Chondrocyte (in vitro differentiated cells): Measurements from ENCODE around the gene COL1A1. TPM values are rescaled to one million over a fixed set of nuclear protein-coding genes. Genes with fewer than 3 reads are reported as not detected.

Experiments used
- DNase-seq: peaks from one replicate; pipeline ENCODE4 v3.0.0; 2021; ENCODE audit warnings: mixed read lengths, low spot score
- H3K27ac Mint-ChIP-seq: one replicate; pipeline ENCODE4 v1.8.0; 2021; ENCODE audit warnings: mild to moderate bottlenecking, moderate library complexity, mixed read lengths; ENCODE audit not compliant: unreplicated experiment
- H3K27me3 Mint-ChIP-seq: 2 replicates; pipeline ENCODE4 v1.8.0; 2021; ENCODE audit warnings: low read depth, mixed read lengths
- H3K36me3 Mint-ChIP-seq: 2 replicates; pipeline ENCODE4 v1.8.0; 2021; ENCODE audit warnings: low read depth, mixed read lengths
- H3K4me1 Mint-ChIP-seq: 2 replicates; pipeline ENCODE4 v1.8.0; 2021; ENCODE audit warnings: low read depth, mild to moderate bottlenecking, mixed read lengths
- H3K4me3 Mint-ChIP-seq: one replicate; pipeline ENCODE4 v1.8.0; 2021; ENCODE audit warnings: mild to moderate bottlenecking, moderate library complexity, mixed read lengths; ENCODE audit not compliant: unreplicated experiment
- H3K9me3 Mint-ChIP-seq: 2 replicates; pipeline ENCODE4 v1.8.0; 2021; ENCODE audit warnings: low read depth, mixed read lengths
- CTCF ChIP-seq: fragments of 200-600 bp; sonication (generic); IDR thresholded peaks from 2 replicates; pipeline ENCODE4 v1.5.0; 2021; ENCODE audit warnings: antibody characterized with exemption, mild to moderate bottlenecking, moderate library complexity
- total RNA-seq: library from RNA; stranded (reverse); gene quantifications from 3 replicates; pipeline ENCODE4 v1.2.1, GENCODE V29; 2021

Gene COL1A1
- total RNA-seq, 1 donor from 2014 or later = 35,333 TPM

DNA sequence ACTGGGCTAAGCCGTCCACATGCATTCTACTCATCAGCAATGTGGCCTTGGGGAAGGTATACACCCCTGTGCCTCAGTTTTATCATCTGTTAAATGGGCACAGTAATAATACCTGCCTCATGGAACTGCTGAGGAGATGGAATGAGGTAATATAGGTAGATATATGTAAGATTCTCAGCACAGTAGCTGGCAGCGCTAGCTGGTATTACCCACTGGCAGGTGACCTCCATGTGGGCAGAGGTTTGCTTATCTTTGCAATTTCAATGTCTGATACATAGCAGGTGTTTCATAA, 36.8 kb downstream of the COL1A1 start:
- no peaks in the 10 kb centered on the region for H3K9me3 Mint-ChIP-seq
- no peak for TF ChIP-seq CTCF
- H3K27ac Mint-ChIP-seq = no peak overlapping the region
- peaks cover 28% of the 10 kb centered on the region for H3K4me1 Mint-ChIP-seq
- no peaks in the 10 kb centered on the region for H3K36me3 Mint-ChIP-seq
- H3K27me3 Mint-ChIP-seq = no peaks in the 10 kb centered on the region
- no peak for DNase-seq
- H3K4me3 Mint-ChIP-seq = no peak overlapping the region

DNA sequence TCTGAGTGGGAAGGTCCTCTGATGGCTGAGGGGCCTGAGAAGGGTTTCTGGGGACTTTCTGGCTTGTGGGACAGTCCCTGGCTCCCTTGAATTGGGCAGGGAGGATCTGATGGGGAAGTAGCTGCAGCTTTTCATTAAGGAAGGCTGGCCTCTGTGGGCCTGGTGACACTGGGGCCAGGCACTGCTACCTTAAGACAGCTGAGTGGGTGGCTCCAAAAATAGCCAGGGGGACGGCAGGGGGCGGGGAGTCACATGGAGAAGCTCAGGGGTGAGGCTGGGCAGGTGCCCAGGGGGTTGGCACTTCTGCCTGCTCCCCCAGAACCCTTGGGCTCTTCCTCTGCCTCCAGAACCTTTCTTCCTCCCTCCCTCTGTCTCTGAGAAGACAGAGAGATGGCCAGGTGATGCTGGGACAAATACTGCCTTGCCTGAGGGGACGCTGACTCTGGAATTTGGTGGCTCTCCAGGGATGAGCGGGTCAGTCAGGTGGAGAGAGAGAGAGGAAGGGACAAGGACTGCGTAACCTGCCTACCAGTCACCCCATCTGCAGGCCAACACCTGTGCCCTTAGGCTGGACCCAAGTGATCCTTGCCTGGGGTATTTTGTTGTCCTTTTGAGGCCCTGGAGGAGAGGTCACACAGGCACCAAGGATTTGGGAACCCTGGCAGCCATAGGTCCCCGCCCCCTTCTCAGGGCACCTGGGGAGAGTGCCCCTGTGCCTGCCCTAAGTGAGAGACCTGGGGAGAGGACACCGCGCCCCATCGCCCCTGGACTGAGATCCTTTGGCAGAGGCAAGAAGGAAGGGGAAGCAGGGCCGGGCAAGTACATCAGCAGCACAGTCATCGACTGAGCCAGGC, 37.4 kb downstream of the COL1A1 start:
- DNase-seq = no peak
- Mint-ChIP-seq H3K36me3 (no peaks in the 10 kb centered on the region), H3K27ac (no peak overlapping the region), H3K4me1 (peaks cover 23% of the 10 kb centered on the region), H3K27me3 (no peaks in the 10 kb centered on the region), H3K9me3 (no peaks in the 10 kb centered on the region), H3K4me3 (no peak overlapping the region)
- no peak for TF ChIP-seq CTCF

DNA sequence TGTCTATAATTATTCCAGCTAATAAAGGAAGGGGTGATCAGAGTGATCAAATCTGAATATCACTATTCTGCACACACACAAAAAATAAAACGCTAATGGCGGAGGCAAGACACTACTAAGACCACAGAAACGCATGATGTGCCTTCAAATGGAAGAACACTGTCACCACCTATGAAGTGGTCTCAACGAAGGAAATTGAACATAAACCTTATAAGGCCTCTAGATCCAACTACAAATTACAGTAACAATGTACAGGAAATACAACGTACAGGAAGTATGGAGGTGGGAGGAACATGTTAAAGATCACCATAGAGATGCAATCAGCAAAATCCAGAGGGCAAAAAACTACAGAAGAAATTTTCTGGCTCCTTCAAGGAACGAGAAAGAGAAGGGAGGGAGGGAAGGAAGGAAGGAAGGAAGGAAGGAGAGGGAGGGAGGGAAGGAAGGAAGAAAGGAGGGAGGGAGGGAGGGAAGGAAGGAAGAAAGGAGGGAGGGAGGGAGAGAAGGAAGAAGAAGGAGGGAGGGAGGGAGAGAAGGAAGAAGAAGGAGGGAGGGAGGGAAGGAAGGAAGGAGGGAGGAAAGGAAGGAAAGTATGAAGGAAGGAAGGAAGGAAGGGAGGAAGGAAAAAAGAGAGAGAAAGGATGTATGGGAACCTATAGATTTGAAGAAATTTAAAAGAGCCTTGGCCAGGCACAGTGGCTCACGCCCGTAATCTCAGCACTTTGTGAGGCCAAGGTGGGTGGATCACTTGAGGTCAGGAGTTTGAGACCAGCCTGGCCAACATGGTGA, 38.8 kb downstream of the COL1A1 start:
- Mint-ChIP-seq H3K27ac (no peak overlapping the region), H3K27me3 (no peaks in the 10 kb centered on the region), H3K4me1 (peaks cover 18% of the 10 kb centered on the region), H3K36me3 (no peaks in the 10 kb centered on the region), H3K9me3 (no peaks in the 10 kb centered on the region), H3K4me3 (no peak overlapping the region)
- TF ChIP-seq CTCF = no peak
- no peak for DNase-seq

DNA sequence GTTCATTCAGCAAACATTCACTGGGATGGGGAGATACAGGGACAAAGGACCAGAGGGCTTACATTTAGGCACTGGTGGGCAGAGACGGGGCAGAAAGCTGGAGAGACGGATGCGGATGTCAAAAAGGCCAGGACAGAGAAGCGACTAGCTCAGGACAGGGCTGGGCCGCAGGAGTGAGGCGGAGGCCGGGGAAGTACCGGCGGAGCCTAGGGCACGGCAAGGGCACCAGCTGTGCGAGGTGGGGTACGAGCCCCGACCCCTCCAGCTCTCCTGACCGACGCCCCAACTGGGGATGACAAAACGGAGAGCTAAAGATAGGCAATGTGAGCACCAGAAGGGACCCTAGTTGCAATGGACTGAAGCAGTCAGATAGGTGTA, 39.5 kb downstream of the COL1A1 start:
- no peak overlapping the region for H3K27ac Mint-ChIP-seq
- no peaks in the 10 kb centered on the region for H3K27me3 Mint-ChIP-seq
- H3K9me3 Mint-ChIP-seq = no peaks in the 10 kb centered on the region
- DNase-seq = no peak
- no peak for TF ChIP-seq CTCF
- H3K36me3 Mint-ChIP-seq = no peaks in the 10 kb centered on the region
- peak overlapping the region; percentile 80 for H3K4me3 Mint-ChIP-seq
- H3K4me1 Mint-ChIP-seq = peaks cover 18% of the 10 kb centered on the region

DNA sequence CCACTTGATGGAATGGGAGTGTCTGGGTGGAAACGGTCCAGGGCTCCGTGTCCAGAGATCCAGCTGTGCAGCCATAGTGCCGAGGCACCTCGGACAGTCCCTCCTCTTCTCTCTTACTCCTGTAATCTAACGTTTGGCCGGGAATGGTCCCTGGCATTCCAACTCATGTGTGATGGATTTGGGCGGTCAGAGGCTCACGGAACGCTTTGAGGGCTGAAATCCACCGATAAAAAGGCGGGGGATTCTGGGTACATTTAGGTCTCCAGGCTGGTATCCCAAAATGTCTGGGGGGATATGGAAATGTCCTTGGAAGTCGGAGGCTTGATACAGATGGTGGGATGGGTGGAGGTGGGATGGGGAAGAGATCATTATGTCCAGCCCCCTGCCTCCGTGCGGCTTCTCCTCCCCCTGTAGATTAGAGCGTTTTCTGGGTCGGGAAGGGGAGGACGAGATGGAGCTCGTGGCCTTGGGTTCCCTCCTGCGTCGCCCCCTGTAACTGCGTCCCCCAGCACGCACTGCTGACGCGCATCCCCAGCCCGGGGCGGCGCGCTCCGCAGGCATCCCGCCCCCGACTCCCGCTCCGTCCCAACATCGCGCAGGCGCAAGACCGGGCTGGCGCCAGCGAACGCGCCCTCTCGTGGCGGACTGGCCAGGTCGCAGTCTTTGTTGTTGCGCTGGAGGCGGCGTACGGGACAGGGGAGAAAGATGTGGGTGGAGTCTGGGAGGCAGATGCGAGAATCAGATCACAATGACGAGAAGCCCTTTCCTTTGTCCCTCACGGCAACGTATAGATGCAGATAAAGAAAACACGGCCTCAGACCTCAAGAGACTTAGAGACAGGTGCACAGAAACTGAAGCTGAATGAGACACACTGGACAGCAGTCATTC, 40.2 kb downstream of the COL1A1 start:
- peaks cover 18% of the 10 kb centered on the region for H3K4me1 Mint-ChIP-seq
- peak; percentile 97 for TF ChIP-seq CTCF

More for the DNA sequence above, 40.2 kb downstream of the COL1A1 start:
- peak overlapping the region; percentile 80 for H3K4me3 Mint-ChIP-seq
- H3K9me3 Mint-ChIP-seq = no peaks in the 10 kb centered on the region
- no peaks in the 10 kb centered on the region for H3K27me3 Mint-ChIP-seq
- no peaks in the 10 kb centered on the region for H3K36me3 Mint-ChIP-seq
- peak overlapping the region; percentile 64 for H3K27ac Mint-ChIP-seq
- DNase-seq = no peak
